Adipocyte (in vitro differentiated cells): ENCODE data around the gene LHFPL2.

ENCODE experiments used
- DNase-seq: peaks from one replicate; pipeline ENCODE4 v3.0.0-alpha.2; 2015; ENCODE audit warnings: low read depth
- H3K27me3 ChIP-seq: replicated peaks from 2 replicates; pipeline ENCODE4 v1.7.0; 2013; ENCODE audit warnings: mild to moderate bottlenecking, low read length, moderate library complexity; ENCODE audit not compliant: control insufficient read depth, insufficient read depth
- H3K36me3 ChIP-seq: 2 replicates; pipeline ENCODE4 v1.7.0; 2013; ENCODE audit warnings: low read length, mild to moderate bottlenecking, moderate library complexity; ENCODE audit not compliant: control insufficient read depth, insufficient read depth, severe bottlenecking
- H3K4me1 ChIP-seq: 2 replicates; pipeline ENCODE4 v1.7.0; 2013; ENCODE audit warnings: mild to moderate bottlenecking, low read length, moderate library complexity; ENCODE audit not compliant: control insufficient read depth, insufficient read depth
- H3K4me3 ChIP-seq: 2 replicates; pipeline ENCODE4 v1.7.0; 2013; ENCODE audit warnings: mild to moderate bottlenecking, low read length, moderate library complexity
- H3K9ac ChIP-seq: 2 replicates; pipeline ENCODE4 v1.7.0; 2013; ENCODE audit warnings: mild to moderate bottlenecking, low read length, moderate library complexity
- H3K9me3 ChIP-seq: 2 replicates; pipeline ENCODE4 v1.7.0; 2013; ENCODE audit warnings: mild to moderate bottlenecking, low read length, moderate library complexity; ENCODE audit not compliant: control insufficient read depth

LHFPL2 gene

DNA sequence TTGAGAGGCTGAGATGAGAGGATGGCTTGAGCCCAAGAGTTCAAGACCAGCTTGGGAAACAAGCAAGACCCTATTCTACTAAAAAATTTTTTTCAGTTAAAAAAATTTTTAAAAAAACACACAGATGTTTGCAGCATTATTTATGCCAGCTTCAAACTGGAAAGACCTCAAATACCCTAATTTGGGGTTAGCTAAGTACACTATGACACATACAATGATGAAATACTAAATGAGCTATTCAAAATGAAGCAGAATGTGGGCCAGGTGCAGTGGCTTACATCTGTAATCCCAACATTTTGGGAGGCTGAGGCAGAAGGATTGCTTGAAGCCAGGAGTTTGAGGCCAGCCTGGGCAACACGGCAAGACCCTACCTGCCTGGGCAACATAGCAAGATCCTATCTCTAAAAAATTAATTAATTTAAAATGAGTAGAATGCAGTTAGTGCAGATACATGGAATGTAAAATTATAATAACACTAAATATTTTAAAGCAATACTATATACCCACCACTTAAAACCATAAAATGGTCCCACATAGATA lies 44.9 kb downstream of the LHFPL2 start:
- H3K27me3 ChIP-seq = no peaks in the 10 kb centered on the region
- DNase-seq = no peak
- no peak overlapping the region for H3K9ac ChIP-seq
- no peaks in the 10 kb centered on the region for H3K9me3 ChIP-seq
- peaks cover 29% of the 10 kb centered on the region for H3K4me1 ChIP-seq
- H3K4me3 ChIP-seq = no peak overlapping the region
- H3K36me3 ChIP-seq = no peaks in the 10 kb centered on the region

DNA sequence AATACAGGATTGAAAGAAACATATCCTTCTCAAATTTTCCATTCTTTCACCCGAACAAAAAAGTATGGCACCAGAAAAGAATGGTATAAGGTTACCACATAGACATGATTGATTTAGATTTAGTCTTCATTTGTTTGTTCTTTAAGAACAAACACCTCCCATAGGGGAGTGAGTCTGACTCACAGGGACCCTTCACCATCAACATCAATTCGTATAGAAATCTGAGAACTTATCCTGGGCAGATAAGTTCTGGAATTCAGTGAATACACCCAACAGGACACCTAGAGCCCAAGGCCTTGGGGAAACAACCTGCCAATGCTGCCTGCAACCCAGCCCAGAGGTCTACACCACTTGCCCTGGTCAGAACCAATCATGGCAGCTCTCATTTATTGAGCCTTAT lies 46.2 kb downstream of the LHFPL2 start:
- H3K4me1 ChIP-seq = peaks cover 38% of the 10 kb centered on the region
- H3K36me3 ChIP-seq = no peaks in the 10 kb centered on the region
- no peak overlapping the region for H3K4me3 ChIP-seq
- no peak for DNase-seq
- H3K9me3 ChIP-seq = no peaks in the 10 kb centered on the region
- H3K27me3 ChIP-seq = no peaks in the 10 kb centered on the region
- H3K9ac ChIP-seq = no peak overlapping the region

DNA sequence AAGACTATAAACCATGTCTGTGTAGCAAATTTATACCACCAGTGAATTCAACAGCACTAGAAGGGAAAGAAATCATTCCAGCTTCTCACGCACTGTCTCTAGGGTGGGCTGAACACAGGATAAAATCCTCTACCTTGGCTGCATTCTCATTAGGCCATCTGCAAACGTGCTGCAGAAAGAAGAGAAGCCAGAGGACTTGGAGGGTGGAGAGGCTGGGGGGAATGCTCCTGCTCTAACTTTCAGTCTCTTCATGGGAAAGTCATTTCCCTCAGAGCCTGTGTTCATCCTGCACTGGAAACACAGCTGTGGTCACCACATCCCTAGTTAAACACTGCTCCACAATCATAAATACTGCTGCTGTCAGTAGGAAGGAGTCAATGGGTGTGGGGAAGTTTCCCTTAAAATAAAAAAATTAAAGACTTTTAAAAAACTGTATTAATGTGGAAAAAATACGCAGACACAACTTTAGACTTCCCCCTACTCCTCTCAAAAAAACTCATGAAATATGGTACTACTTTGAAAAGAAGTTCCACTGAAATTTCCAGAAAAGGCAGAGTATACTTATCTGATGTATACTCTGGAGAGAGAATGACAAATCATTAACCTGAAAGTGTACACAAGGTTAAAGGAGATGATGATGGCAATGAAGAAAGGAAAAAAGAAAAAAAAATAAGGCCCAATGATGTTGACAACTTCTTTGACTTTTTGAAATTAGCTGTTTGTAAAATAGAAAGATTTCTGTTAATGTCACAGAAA lies 46.8 kb downstream of the LHFPL2 start:
- H3K4me3 ChIP-seq = no peak overlapping the region
- peaks cover 40% of the 10 kb centered on the region for H3K4me1 ChIP-seq
- H3K36me3 ChIP-seq = no peaks in the 10 kb centered on the region
- no peak overlapping the region for H3K9ac ChIP-seq
- DNase-seq = no peak
- no peaks in the 10 kb centered on the region for H3K27me3 ChIP-seq
- no peaks in the 10 kb centered on the region for H3K9me3 ChIP-seq

DNA sequence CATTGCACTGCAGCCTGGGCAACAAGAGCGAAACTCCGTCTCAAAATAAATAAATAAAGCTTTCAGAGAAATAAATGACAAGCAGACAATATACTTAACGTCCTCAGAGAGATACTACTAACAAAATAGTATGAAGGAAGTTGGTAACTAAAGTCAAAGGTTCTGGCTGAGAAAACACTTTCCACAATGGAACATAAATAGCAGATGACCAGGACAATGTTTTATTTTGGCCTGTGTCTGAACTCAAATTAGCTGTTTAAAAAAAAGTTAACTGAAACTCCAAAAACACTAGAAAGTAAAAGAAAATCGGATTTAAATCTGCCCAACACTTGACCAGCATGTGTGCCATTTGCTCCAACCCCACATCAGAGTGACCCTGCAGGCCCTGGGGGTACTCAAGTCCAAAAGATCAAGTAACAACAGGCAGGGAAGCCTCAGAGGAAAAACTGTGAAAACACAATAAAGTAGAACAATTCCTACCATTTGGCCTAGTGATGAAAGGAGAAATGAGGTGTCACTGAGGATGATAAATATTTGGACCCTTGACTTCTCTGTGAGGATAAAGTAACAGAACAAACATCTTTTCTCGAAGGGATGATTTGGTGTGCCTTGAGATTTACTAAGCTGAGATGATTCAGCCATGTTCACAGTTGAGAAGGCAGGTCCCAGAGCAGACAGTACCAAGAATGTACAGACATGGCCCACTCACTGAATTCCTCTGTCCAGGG lies 47.7 kb downstream of the LHFPL2 start:
- Histone ChIP-seq H3K27me3 (no peaks in the 10 kb centered on the region), H3K9me3 (no peaks in the 10 kb centered on the region), H3K4me1 (peaks cover 32% of the 10 kb centered on the region), H3K9ac (no peak overlapping the region), H3K4me3 (no peak overlapping the region), H3K36me3 (no peaks in the 10 kb centered on the region)
- DNase-seq = peak; percentile 57

DNA sequence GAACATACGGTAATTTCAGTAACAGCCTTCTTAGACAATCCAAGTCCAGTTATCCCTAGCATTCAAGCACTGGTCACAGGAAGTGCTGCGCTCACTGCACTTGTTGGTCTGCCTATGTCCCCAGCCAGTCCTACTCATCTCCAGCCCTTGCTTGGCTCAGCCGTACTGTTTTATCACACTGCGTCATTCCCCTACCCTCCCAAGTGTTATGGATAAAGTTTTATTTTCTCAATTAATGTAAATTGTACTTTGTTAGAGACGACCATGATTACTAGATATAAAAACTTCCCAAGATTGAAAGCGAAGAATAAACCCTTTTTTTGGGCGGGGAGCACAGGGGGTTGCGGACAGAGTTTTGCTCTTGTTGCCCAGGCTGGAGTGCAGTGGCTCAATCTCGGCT lies 49.6 kb downstream of the LHFPL2 start:
- DNase-seq = no peak
- peaks cover 45% of the 10 kb centered on the region for H3K4me1 ChIP-seq
- H3K9me3 ChIP-seq = no peaks in the 10 kb centered on the region
- H3K36me3 ChIP-seq = no peaks in the 10 kb centered on the region
- H3K27me3 ChIP-seq = no peaks in the 10 kb centered on the region
- no peak overlapping the region for H3K4me3 ChIP-seq
- H3K9ac ChIP-seq = no peak overlapping the region

DNA sequence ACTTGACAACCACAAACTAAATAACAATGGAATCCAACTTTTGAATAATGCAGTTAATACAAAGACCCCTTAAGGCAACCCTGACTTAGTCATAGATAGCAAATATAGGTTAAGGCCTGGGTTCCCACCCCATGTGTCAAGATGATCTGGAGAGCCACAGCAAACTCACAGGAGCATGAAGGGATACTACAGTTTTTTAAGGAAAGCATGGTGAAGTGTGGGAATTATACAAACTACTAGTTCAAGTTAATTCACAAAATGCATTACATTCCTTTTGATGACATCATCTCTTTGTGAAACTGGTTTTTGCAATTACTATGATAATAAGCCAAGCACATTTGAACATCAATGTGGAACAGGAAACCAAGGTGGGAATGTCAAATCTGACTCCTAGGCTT lies 50.6 kb downstream of the LHFPL2 start:
- Histone ChIP-seq H3K27me3 (no peaks in the 10 kb centered on the region), H3K4me1 (peaks cover 54% of the 10 kb centered on the region), H3K4me3 (no peak overlapping the region), H3K36me3 (no peaks in the 10 kb centered on the region), H3K9ac (no peak overlapping the region), H3K9me3 (no peaks in the 10 kb centered on the region)
- DNase-seq = peak; percentile 64

DNA sequence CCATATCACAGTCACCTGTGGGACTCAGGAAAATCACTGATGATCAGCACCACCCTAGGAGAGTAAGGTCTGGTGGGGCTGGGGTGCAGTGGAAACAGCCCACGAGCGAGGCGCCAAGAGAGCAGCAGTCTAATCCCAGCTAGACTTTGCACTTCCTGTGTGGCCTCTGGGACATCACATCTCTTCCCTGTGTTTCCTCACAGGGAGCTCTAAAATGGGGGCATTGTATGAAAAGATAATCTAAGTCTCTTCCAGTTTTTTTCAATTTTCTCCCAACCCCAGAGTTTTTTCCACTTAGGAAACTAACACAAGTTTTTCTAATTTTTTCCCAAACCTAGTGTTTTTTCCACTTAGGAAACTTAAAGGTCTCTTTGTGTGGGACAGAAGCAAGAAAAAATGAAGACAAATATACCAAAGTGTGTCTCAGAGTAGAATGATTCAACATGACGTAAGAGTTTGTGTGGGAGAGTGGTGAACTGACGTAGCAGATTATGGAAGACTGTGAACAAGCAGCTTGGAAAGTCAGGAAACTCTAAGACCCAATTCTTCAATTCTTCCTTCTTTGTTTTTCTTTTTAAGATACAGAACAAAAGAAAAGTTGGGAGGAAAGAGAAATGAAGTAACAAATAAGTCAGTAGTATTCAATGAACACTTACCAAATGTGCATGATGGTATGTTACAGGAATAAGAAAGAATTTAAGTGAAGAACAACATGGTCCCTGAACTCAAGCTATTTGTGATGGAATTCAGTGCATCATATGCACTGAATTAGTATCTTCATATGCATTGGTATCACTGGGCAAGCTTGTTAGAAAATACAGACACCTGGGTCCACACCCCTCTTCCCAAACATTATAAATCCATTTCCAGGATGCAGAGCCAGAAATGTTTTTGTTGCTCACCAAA lies 51.3 kb downstream of the LHFPL2 start:
- H3K36me3 ChIP-seq = no peaks in the 10 kb centered on the region

DNA sequence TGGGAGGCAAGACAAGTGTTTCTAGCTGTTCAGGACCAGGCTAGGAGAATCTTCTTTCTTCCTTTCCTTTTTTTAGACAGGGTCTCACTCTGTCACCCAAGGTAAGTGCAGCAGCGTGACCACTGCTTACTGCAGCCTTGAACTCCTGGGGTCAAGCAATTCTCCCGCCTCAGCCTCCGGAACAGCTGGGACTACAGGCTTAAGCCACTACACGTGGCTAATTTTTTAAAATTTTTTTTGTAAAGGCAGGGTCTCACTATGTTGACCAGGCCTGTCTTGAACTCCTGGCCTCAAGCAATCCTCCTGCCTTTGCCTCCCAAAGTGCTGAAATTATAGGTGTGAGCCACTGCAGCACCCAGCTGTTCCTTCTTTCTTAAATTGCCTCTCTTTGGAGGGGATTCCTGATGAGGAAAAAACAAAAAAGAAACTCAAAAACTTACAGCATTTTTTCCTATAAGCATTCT lies 53.1 kb downstream of the LHFPL2 start:
- H3K4me3 ChIP-seq = no peak overlapping the region
- no peak for DNase-seq
- no peaks in the 10 kb centered on the region for H3K27me3 ChIP-seq
- H3K9me3 ChIP-seq = no peaks in the 10 kb centered on the region
- peaks cover 65% of the 10 kb centered on the region for H3K4me1 ChIP-seq
- no peaks in the 10 kb centered on the region for H3K36me3 ChIP-seq
- no peak overlapping the region for H3K9ac ChIP-seq

More for the DNA sequence above, 51.3 kb downstream of the LHFPL2 start:
- no peaks in the 10 kb centered on the region for H3K9me3 ChIP-seq
- no peak overlapping the region for H3K4me3 ChIP-seq
- DNase-seq = peak; percentile 72
- no peak overlapping the region for H3K9ac ChIP-seq
- peaks cover 59% of the 10 kb centered on the region for H3K4me1 ChIP-seq
- no peaks in the 10 kb centered on the region for H3K27me3 ChIP-seq

DNA sequence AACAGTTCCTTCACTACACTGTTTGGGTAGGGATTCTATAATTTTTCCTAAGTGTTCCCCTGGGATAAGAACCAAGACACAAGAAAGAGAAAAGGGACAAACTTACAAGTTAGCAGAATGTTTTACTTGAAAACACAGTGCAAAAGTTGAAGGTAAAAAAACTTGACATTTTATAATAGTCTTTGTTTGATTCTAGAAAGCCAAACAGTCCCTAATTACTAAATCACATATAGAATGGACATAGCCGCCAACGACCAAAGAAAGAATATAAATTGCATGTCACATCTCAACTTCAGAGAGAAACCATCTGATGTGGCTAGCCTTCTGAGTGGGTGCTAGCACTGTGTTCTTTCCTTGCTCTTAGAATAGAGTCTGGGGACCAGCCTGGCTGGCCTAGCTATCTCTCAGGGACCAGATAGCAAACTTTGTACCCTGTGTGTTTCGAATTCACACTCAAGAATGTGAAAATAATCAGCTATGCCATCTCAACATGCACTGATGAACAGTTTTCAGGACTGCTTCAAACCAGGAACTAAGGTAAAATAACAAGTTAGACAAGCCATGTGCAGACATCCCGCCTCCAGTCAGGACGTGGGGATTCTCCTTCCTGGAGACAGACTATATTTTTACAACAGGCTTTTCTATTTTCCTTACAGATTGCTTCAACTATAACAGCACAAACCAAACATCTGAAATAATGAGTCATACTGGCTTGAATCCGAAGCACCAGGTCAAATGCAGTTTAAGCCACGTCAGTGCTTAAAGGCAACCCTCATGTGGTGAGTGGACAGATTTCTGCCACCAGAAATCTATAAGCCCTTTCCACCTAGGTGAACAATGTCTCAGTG lies 53.7 kb downstream of the LHFPL2 start:
- peak; percentile 95 for DNase-seq
- peaks cover 67% of the 10 kb centered on the region for H3K4me1 ChIP-seq

DNA sequence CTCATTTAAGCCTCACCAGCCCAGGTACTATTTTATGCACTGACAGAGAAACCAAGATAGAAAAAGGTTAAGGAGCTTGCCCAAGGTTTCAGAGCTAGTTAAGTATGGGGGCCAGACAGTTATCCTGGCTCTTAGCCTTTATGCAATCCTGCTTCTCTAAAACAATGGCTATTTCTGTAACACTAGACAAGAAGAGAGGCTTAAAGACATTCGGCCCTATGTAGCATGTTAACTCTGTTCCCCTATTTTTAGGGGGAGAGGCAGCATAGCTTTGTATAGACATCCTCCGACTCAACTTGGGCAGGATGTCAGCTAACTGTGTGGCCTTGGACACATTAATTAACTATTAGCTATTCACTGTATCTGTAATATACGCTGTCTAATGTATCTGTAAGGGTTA lies 54.6 kb downstream of the LHFPL2 start:
- Histone ChIP-seq H3K4me3 (no peak overlapping the region), H3K9ac (no peak overlapping the region), H3K4me1 (peaks cover 67% of the 10 kb centered on the region), H3K9me3 (no peaks in the 10 kb centered on the region), H3K27me3 (no peaks in the 10 kb centered on the region), H3K36me3 (no peaks in the 10 kb centered on the region)
- no peak for DNase-seq

More for the DNA sequence above, 53.7 kb downstream of the LHFPL2 start:
- no peaks in the 10 kb centered on the region for H3K27me3 ChIP-seq
- peak overlapping the region; percentile 20 for H3K4me3 ChIP-seq
- no peaks in the 10 kb centered on the region for H3K36me3 ChIP-seq
- no peaks in the 10 kb centered on the region for H3K9me3 ChIP-seq
- H3K9ac ChIP-seq = peak overlapping the region; percentile 8
